Spleen (tissue), 7 donors: Measurements from ENCODE around the gene LYZL4.

Experiments
- POLR2A ChIP-seq, 3 donors: fragments of 450-650 bp; IDR thresholded peaks; one replicate each; pipeline ENCODE4 v1.5.1; 2017; ENCODE audit warnings: antibody characterized with exemption in 3 of 3, mild to moderate bottlenecking in 1 of 3
- TF ChIP-seq, protein P1 (sequence below), 11 experiments: fragments of 200-600 bp in 7 of 11; fragments of 450-650 bp in 4 of 11; sonication (generic) in 4 of 11; IDR thresholded peaks in 8 of 11; conservative IDR thresholded peaks in 3 of 11; 1 replicate in 7 of 11; 2 replicates in 4 of 11; pipeline versions ENCODE4 v1.4.0 to v1.8.0; 2016 to 2021; ENCODE audit warnings: antibody characterized with exemption in 11 of 11, inconsistent platforms in 4 of 11, mild to moderate bottlenecking in 1 of 11
- donor health status: DM: no; HTN: no; CAD: no; lungs with moderate emphysema.
- donor health status: DM: no; HTN: no; CAD: no.
- donor health status: DM: no; HTN: no; CAD: no.

DNA sequence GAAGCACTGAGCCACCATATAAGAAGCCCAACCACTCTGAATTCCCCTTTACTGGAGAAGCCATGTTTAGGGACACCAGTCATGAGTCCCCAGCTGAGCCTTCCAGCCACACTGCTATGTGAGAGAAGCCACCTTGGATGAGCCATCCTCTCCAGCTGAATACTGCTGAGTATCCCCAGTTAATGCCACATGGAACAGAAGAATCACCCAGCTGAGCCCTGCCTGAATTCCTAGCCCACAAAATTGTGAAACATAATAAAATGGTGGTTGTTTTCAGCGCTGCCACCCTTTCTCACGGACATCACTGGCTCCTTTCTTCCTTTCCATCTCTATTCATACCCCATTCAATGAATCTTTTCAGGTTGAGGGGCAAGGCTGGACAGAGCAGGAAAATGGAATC, 22.1 kb upstream of the LYZL4 start:
- TF ChIP-seq, protein P1, sequence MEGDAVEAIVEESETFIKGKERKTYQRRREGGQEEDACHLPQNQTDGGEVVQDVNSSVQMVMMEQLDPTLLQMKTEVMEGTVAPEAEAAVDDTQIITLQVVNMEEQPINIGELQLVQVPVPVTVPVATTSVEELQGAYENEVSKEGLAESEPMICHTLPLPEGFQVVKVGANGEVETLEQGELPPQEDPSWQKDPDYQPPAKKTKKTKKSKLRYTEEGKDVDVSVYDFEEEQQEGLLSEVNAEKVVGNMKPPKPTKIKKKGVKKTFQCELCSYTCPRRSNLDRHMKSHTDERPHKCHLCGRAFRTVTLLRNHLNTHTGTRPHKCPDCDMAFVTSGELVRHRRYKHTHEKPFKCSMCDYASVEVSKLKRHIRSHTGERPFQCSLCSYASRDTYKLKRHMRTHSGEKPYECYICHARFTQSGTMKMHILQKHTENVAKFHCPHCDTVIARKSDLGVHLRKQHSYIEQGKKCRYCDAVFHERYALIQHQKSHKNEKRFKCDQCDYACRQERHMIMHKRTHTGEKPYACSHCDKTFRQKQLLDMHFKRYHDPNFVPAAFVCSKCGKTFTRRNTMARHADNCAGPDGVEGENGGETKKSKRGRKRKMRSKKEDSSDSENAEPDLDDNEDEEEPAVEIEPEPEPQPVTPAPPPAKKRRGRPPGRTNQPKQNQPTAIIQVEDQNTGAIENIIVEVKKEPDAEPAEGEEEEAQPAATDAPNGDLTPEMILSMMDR (IDR thresholded peaks at IDR 0.05 in 8 of 11, conservative IDR thresholded peaks at IDR 0.05 in 3 of 11), result no peak
- TF ChIP-seq POLR2A (IDR thresholded peaks at IDR 0.05), result no peak
